GM15510 (cell line): ENCODE measurements around the gene OR6C3.

Experiments used
- POLR2A ChIP-seq: IDR thresholded peaks from 3 replicates; pipeline ENCODE4 v1.6.1; 2011; ENCODE audit warnings: borderline replicate concordance; ENCODE audit not compliant: insufficient read length; ENCODE audit errors: extremely low read depth

OR6C3 gene

GRCh38 chr12:55330446-55330845 lies at the start of gene OR6C3:
Gene OR6C3 (plus strand): TSS chr12:55330746. CDS start chr12:55331701, 955 bp downstream.
- no peak for TF ChIP-seq POLR2A

DNA sequence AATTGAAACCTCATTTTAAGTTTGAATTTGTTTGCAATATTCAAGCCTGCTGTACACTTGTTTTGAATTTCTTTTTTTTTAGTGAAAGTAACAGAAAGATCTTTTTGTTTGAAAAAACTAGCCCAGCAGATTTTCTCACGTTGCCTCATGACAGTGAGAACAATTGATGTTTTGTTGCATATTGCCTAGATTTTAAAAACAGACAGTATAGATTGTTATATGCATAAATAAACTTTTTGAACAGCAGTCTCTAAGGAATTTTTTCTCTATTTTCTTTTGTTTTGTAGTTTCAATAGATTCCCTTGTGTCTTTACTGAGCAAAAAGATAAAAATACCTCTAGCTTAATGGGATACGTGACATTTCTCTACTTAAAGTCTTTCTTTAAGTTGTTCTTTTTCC lies 49.6 kb upstream of the OR6C3 start:
- TF ChIP-seq POLR2A, result no peak

DNA sequence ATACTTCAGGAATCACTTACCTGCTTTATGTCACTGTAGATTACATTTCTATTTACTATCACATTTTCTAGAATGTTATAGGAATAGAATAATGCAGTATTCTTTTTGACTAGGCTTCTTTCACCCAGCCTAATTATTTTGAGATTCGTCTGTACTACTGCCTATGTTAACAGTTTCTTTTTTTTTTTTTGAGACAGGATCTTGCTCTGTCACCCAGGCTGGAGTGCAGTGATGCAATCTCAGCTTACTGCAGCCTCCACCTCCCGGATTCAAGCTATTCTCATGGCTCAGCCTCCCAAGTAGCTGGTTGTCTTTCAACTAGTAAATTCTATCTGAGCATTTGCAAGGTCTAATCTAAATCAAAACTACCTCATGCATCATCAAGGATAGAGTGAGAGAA lies 40.5 kb upstream of the OR6C3 start:
- no peak for TF ChIP-seq POLR2A

- TF ChIP-seq POLR2A, result no peak
Observed at GRCh38 chr12:55296469-55296868, 34.1 kb upstream of the OR6C3 start, which contains the start of gene OR6C6. Gene OR6C6 (minus strand): TSS chr12:55296569. CDS start chr12:55295232, 1,337 bp downstream.

DNA sequence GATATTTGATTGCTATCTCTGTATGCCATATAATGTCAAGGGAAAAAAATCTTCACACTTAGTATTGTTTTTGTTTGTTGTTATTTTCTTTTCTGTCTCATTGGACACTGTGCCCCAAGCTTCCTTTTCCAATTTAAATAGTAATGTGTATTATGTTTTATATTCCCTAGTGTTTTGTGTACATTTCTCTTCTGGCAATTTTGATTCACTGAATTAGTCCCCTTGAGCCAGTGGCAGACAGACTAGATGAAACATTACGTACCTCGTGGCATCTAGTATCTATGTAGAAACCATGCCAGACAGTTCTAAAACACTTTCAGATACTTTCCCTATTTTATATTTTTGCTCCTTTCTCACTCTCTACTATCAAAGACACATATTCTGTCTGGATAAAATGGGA lies 16.5 kb upstream of the OR6C3 start, which contains the start of gene OR6C1:
OR6C1 (plus strand) TSS at position 301 of the 400 bp plus-strand sequence. CDS start 6,257 bp downstream, outside the sequence.
- no peak for TF ChIP-seq POLR2A

- TF ChIP-seq POLR2A, result no peak
Observed at GRCh38 chr12:55320201-55320600, 10.3 kb upstream of the OR6C3 start.

GRCh38 chr12:55336002-55336401 lies 5.5 kb downstream of the OR6C3 start:
- no peak for TF ChIP-seq POLR2A

DNA sequence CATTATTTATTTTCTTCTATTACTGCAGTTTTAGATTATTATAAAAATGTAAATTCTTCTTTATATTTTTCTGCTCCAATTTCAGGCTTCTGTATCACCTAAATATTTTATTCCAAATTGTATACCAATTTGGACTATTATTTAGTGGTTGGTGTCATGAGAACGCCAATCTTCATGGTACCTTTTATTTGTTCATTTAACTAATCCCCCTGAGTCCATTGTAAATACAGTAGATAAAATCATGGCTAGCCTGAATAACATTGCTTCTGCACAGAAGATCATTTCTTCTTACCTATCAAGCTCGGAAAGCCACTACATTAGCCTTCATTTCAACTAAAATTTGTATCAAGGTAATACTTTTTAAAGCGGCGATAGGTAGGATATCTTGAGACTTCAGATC lies 32.1 kb downstream of the OR6C3 start, which contains the start of gene OR6C75:
OR6C75 (plus strand) TSS at position 301 of the 400 bp plus-strand sequence. CDS start 2,136 bp downstream, outside the sequence.
- no peak for TF ChIP-seq POLR2A

DNA sequence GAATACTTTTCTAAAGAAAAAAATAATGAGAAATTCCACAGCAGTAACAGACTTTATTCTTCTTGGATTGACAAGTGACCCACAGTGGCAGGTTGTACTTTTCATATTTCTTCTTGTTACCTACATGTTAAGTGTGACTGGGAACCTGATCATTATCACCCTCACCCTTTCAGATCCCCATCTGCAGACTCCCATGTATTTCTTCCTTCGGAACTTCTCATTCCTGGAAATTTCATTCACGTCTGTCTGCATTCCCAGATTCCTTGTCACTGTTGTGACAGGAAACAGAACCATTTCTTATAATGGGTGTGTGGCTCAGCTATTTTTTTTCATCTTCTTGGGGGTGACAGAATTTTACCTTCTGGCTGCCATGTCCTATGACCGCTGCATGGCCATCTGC lies 34.5 kb downstream of the OR6C3 start:
- no peak for TF ChIP-seq POLR2A

- no peak for TF ChIP-seq POLR2A
Observed at GRCh38 chr12:55372521-55372920, 42.0 kb downstream of the OR6C3 start.
